ENCODE results near the gene C2orf68. TPM values are rescaled to one million over a fixed set of nuclear protein-coding genes. Genes with fewer than 3 reads are reported as not detected.
"Not testable (repeated sequence)": the region's sequence is repeated elsewhere in the genome, so short reads cannot be mapped to it uniquely, and the experiment has no call there.

C2orf68 gene
- total and polyA plus RNA-seq, 12 donors, result 11.7 to 48.9 (median 27.5) TPM

GRCh38 chr2:85619617-85620016, 7.8 kb upstream of the C2orf68 start:
- WGBS, 4 donors, result 94 to 96% (median 95%) methylated on average over 6 of the region's 6 CpGs
- Histone ChIP-seq H3K36me3 (replicated peaks in 1 of 2) (peaks cover 0 to 38% of the 10 kb centered on the region in 2 donors), H3K9me3 (replicated peaks in 1 of 3) (no peaks in the 10 kb centered on the region), H3K27me3 (no peaks in the 10 kb centered on the region), H3K27ac (no peak overlapping the region), H3K4me1 (replicated peaks in 1 of 2) (peaks cover 9 to 15% of the 10 kb centered on the region in 2 donors), H3K4me3 (no peak overlapping the region)
- intact Hi-C loops (cut with DNase I), result no loop called here
- no peak for DNase-seq
- TF ChIP-seq CTCF (IDR thresholded peaks at IDR 0.05), result no peak
- no peak for TF ChIP-seq POLR2A (IDR thresholded peaks at IDR 0.05)

- intact Hi-C loops (cut with DNase I); H3K4me3 ChIP-seq; DNase-seq; H3K27me3 ChIP-seq; H3K9me3 ChIP-seq (replicated peaks in 1 of 3); H3K27ac ChIP-seq: not testable (repeated sequence)
- Histone ChIP-seq H3K4me1 (replicated peaks in 1 of 2) (peaks cover 9 to 15% of the 10 kb centered on the region in 2 donors), H3K36me3 (replicated peaks in 1 of 2) (peaks cover 0 to 19% of the 10 kb centered on the region in 2 donors)
- WGBS, 4 donors, result 70 to 91% (median 89%) methylated on average over 5 of the region's 5 CpGs
These were observed 5.9 kb upstream of the C2orf68 start for GRCh38 chr2:85617723-85618122.

- H3K27ac ChIP-seq, result peak overlapping the region in 3 of 5 donors; percentile 43 to 94 (median 75)
- H3K9me3 ChIP-seq (replicated peaks in 1 of 3), result no peaks in the 10 kb centered on the region
- intact Hi-C loops (cut with DNase I), result no loop called here
- peaks cover 15 to 17% of the 10 kb centered on the region in 2 donors for H3K4me1 ChIP-seq (replicated peaks in 1 of 2)
- no peaks in the 10 kb centered on the region for H3K36me3 ChIP-seq (replicated peaks in 1 of 2)
- H3K27me3 ChIP-seq, result no peaks in the 10 kb centered on the region
- TF ChIP-seq CTCF (IDR thresholded peaks at IDR 0.05) (no peak), POLR2A (IDR thresholded peaks at IDR 0.05) (no peak)
- DNase-seq, result no peak
- WGBS, 4 donors, result 85 to 89% (median 86%) methylated on average over 14 to 17 of the region's 17 CpGs
- peak overlapping the region in 1 of 4 donors; percentile 90 for H3K4me3 ChIP-seq
These were observed 3.5 kb upstream of the C2orf68 start for GRCh38 chr2:85615413-85615728.

GRCh38 chr2:85614757-85615156, 2.9 kb upstream of the C2orf68 start:
- intact Hi-C loops (cut with DNase I); H3K27ac ChIP-seq; H3K9me3 ChIP-seq (replicated peaks in 1 of 3); H3K36me3 ChIP-seq (replicated peaks in 1 of 2); H3K27me3 ChIP-seq; DNase-seq; H3K4me3 ChIP-seq: not testable (repeated sequence)
- WGBS, 4 donors, result 93 to 97% (median 95%) methylated on average over 7 of the region's 7 CpGs
- peaks cover 15 to 17% of the 10 kb centered on the region in 2 donors for H3K4me1 ChIP-seq (replicated peaks in 1 of 2)

- H3K4me1 ChIP-seq (replicated peaks in 1 of 2), result peaks cover 15 to 17% of the 10 kb centered on the region in 2 donors
- H3K9me3 ChIP-seq (replicated peaks in 1 of 3), result no peaks in the 10 kb centered on the region
- no peaks in the 10 kb centered on the region for H3K27me3 ChIP-seq
- no peak for TF ChIP-seq CTCF (IDR thresholded peaks at IDR 0.05)
- TF ChIP-seq POLR2A (IDR thresholded peaks at IDR 0.05), result no peak
- intact Hi-C loops (cut with DNase I), result no loop called here
- no peak for DNase-seq
- H3K27ac ChIP-seq, result no peak overlapping the region
- H3K36me3 ChIP-seq (replicated peaks in 1 of 2), result peaks cover 0 to 7% of the 10 kb centered on the region in 2 donors
- 81 to 89% (median 87%) methylated on average over 8 to 10 of the region's 10 CpGs for WGBS, 4 donors
- no peak overlapping the region for H3K4me3 ChIP-seq
These were observed 2.0 kb upstream of the C2orf68 start for GRCh38 chr2:85613717-85614515.

All from adrenal gland (tissue), 12 donors.